ENCODE results near the gene DDB1. TPM values are rescaled to one million over a fixed set of nuclear protein-coding genes. Genes with fewer than 3 reads are reported as not detected.

The DDB1 gene
- total RNA-seq, 2 experiments from 2014 or later: 140 to 147 TPM

DNA sequence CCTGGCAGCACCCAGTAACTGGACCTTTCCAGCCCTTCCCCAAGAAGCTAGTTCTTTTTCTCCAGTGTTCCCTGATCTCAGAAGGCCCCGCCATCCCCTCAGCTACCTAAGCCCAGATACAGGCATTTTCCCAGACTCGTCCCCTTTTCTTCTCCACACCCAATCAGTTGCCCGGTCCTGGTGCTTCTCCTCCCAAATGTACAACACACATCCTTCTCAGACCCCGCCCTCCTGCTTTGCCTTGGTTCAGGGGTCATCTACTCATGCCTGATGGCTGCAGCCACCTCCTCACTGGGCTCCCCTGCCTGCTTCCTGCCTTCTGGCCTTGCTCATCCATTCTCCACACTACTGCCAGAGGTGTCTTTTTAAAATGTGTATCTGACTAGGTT is 6.6 kb upstream of the DDB1 start:
- ChIA-PET CTCF (no interaction called here), POLR2A (interaction anchor here (1.8 kb wide), 1 partner anchor 23 kb away, joined by 8 read pairs; the partner anchor contains the start of genes CYB561A3 and TMEM138)
- Mint-ChIP-seq H3K27ac (no peak overlapping the region), H3K27me3 (no peaks in the 10 kb centered on the region), H3K4me3 (no peak overlapping the region), H3K4me1 (ENCODE audit: low read depth) (peaks cover 10% of the 10 kb centered on the region), H3K36me3 (ENCODE audit: low read depth) (peaks cover 16% of the 10 kb centered on the region), H3K9me3 (no peaks in the 10 kb centered on the region)
- Histone ChIP-seq H3K4me1 (ENCODE audit: insufficient read depth, low read length) (peaks cover 16% of the 10 kb centered on the region), H3K27me3 (ENCODE audit: control insufficient read depth in 1 of 2, insufficient read depth in 2 of 2, low read length in 2 of 2) (no peaks in the 10 kb centered on the region), H3K4me3 (ENCODE audit: low read length) (no peak overlapping the region), H3K36me3 (ENCODE audit: insufficient read depth, low read length) (peaks cover 10% of the 10 kb centered on the region), H3K27ac (ENCODE audit: low read depth in 1 of 2, low read length in 2 of 2) (no peak overlapping the region), H3K9me3 (ENCODE audit: control insufficient read depth in 1 of 2, insufficient read depth in 1 of 2, low read length in 2 of 2) (no peaks in the 10 kb centered on the region)
- ATAC-seq (ENCODE audit: poor library complexity) (no peak), DNase-seq (no peak)
- TF ChIP-seq, protein P1, sequence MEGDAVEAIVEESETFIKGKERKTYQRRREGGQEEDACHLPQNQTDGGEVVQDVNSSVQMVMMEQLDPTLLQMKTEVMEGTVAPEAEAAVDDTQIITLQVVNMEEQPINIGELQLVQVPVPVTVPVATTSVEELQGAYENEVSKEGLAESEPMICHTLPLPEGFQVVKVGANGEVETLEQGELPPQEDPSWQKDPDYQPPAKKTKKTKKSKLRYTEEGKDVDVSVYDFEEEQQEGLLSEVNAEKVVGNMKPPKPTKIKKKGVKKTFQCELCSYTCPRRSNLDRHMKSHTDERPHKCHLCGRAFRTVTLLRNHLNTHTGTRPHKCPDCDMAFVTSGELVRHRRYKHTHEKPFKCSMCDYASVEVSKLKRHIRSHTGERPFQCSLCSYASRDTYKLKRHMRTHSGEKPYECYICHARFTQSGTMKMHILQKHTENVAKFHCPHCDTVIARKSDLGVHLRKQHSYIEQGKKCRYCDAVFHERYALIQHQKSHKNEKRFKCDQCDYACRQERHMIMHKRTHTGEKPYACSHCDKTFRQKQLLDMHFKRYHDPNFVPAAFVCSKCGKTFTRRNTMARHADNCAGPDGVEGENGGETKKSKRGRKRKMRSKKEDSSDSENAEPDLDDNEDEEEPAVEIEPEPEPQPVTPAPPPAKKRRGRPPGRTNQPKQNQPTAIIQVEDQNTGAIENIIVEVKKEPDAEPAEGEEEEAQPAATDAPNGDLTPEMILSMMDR (IDR thresholded peaks at IDR 0.05): no peak
- intact Hi-C loops (cut with DNase I, micrococcal nuclease): loop anchor here (5.0 kb wide), 2 partner anchors 178 to 243 kb away; partner anchors contain the start of gene SYT7 (in 1 of the 2)

DNA sequence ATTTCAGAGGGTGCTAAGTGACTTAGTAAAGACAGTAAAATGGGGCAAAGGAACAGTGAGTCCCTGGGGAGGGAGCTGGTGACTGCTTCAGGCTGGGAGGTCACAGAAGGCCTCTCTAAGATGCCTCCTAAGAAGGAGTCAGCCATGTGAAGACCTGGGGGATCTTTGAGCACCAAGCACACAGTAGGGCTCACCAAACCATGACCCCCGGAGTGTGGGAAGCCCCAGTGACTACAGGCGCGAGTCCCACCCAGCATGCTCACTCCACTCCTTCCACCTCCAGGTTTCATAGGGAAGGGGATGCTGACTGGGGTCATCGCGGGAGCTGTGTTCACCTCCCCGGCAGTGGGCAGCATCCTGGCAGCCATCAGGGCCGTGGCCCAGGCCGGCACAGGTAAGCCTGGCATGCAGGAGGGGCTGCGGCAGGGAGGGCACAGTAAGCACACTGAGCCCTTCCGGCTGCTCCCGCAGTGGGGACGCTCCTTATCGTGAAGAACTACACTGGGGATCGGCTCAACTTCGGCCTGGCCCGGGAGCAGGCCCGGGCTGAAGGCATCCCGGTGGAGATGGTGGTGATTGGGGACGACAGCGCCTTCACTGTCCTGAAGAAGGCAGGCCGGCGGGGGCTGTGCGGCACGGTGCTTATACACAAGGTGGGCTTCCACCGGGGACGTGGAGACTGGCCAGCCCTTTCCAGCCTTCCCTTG is 6.0 kb upstream of the DDB1 start:
- ATAC-seq (ENCODE audit: poor library complexity) (no peak), DNase-seq (no peak)
- intact Hi-C loops (cut with DNase I, micrococcal nuclease): loop anchor here (5.0 kb wide), 2 partner anchors 178 to 243 kb away; partner anchors contain the start of gene SYT7 (in 1 of the 2)
- Histone ChIP-seq H3K9me3 (ENCODE audit: control insufficient read depth in 1 of 2, insufficient read depth in 1 of 2, low read length in 2 of 2) (no peaks in the 10 kb centered on the region), H3K27me3 (ENCODE audit: control insufficient read depth in 1 of 2, insufficient read depth in 2 of 2, low read length in 2 of 2) (no peaks in the 10 kb centered on the region), H3K4me1 (ENCODE audit: insufficient read depth, low read length) (peaks cover 21% of the 10 kb centered on the region), H3K4me3 (ENCODE audit: low read length) (no peak overlapping the region), H3K27ac (ENCODE audit: low read depth in 1 of 2, low read length in 2 of 2) (no peak overlapping the region), H3K36me3 (ENCODE audit: insufficient read depth, low read length) (peaks cover 10% of the 10 kb centered on the region)
- Mint-ChIP-seq H3K4me3 (no peak overlapping the region), H3K9me3 (no peaks in the 10 kb centered on the region), H3K27ac (no peak overlapping the region), H3K36me3 (ENCODE audit: low read depth) (peaks cover 16% of the 10 kb centered on the region), H3K27me3 (no peaks in the 10 kb centered on the region), H3K4me1 (ENCODE audit: low read depth) (peaks cover 14% of the 10 kb centered on the region)
- TF ChIP-seq, protein P1 (IDR thresholded peaks at IDR 0.05): no peak
- ChIA-PET POLR2A (interaction anchor here (1.8 to 3.8 kb wide), 2 partner anchors 23 to 46 kb away, joined by 8 to 43 read pairs; partner anchors contain the start of genes CYB561A3 and TMEM138), CTCF (interaction anchor here (6.0 kb wide), 1 partner anchor 46 kb away, joined by 173 read pairs; no protein-coding TSS in a partner anchor)

DNA sequence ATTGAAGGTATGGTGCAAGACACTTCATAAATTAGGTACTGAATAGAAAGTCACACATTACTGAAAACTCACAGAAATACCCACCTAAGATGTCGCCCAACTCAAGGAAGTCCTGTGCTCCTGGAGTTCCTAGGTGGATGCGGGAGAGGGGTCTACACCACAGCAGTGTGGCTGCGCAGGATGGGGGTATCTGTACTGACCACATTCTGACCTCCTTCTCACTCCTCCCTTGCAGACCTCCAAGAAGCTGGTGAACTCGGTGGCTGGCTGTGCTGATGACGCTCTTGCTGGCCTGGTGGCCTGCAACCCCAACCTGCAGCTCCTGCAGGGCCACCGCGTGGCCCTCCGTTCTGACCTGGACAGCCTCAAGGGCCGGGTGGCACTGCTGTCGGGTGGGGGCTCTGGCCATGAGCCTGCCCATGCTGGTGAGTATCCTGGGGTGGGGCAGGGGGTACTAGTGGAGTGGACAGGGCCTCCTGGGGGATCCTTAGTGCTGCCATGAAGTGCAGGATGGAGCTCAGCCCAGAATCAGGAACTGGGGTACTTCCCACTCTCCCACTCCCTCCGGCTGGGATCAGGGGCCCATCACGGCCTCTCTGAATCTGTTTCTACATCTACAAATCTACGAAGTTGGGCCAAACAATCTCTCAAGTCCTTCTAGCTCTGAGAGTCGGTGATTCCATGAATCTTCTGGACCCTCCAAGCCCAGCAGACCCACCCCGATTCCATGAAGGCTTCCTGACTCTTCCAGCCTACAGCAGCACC is 5.0 kb upstream of the DDB1 start:
- Histone ChIP-seq H3K4me1 (ENCODE audit: insufficient read depth, low read length) (peaks cover 29% of the 10 kb centered on the region), H3K36me3 (ENCODE audit: insufficient read depth, low read length) (peaks cover 10% of the 10 kb centered on the region), H3K9me3 (ENCODE audit: control insufficient read depth in 1 of 2, insufficient read depth in 1 of 2, low read length in 2 of 2) (no peaks in the 10 kb centered on the region), H3K4me3 (ENCODE audit: low read length) (no peak overlapping the region), H3K27me3 (ENCODE audit: control insufficient read depth in 1 of 2, insufficient read depth in 2 of 2, low read length in 2 of 2) (no peaks in the 10 kb centered on the region), H3K27ac (ENCODE audit: low read depth in 1 of 2, low read length in 2 of 2) (no peak overlapping the region)
- Mint-ChIP-seq H3K4me1 (ENCODE audit: low read depth) (peaks cover 22% of the 10 kb centered on the region), H3K36me3 (ENCODE audit: low read depth) (peaks cover 22% of the 10 kb centered on the region), H3K9me3 (no peaks in the 10 kb centered on the region), H3K4me3 (no peak overlapping the region), H3K27ac (no peak overlapping the region), H3K27me3 (no peaks in the 10 kb centered on the region)
- DNase-seq: no peak
- TF ChIP-seq, protein P1 (IDR thresholded peaks at IDR 0.05): no peak
- no peak for ATAC-seq (ENCODE audit: poor library complexity)
- POLR2A ChIA-PET: interaction anchor here (1.0 to 3.8 kb wide), 3 partner anchors 24 to 54 kb away, joined by 3 to 43 read pairs (median 8); partner anchors contain the start of genes CYB561A3, TMEM138 and TMEM216
- CTCF ChIA-PET: interaction anchor here (6.0 kb wide), 1 partner anchor 47 kb away, joined by 173 read pairs; no protein-coding TSS in a partner anchor
- intact Hi-C loops (cut with DNase I, micrococcal nuclease): loop anchor here (2.0 to 5.0 kb wide), 4 partner anchors 25 to 244 kb away; partner anchors contain the start of genes SYT7 (in 1 of the 2), TMEM138 (in 1 of the 2) and TMEM216 (in 1 of the 2)

Measured in CD4-positive, alpha-beta T cell (primary cell).